H1 (cell line): ENCODE measurements around the gene WDR45. TPM values are rescaled to one million over a fixed set of nuclear protein-coding genes. Genes with fewer than 3 reads are reported as not detected.

Experiments used
- CTCF ChIA-PET: fragments of 300-600 bp; sonication (Branson Sonifier 250); formaldehyde crosslinking; loops from one replicate; lab custom pipeline; 2021; ENCODE audit not compliant: partially characterized antibody; lab: Charles Lee
- POLR2A ChIA-PET: fragments of 300-600 bp; sonication (Branson Sonifier 250); formaldehyde crosslinking; loops from one replicate; lab custom pipeline; 2021; ENCODE audit warnings: inconsistent platforms; ENCODE audit not compliant: partially characterized antibody; lab: Charles Lee
- DNase-seq, 2 experiments: peaks; one replicate each; pipeline versions ENCODE4 v3.0.0 to v3.0.0-alpha.2; 2010 to 2022; ENCODE audit warnings: low spot score in 2 of 2, low read depth in 1 of 2, mixed read lengths in 1 of 2
- FAIRE-seq: peaks from 2 replicates; lab custom pipeline; 2011; peaks lifted over from hg19 to GRCh38; lab: Jason Lieb, UNC
- H2AFZ ChIP-seq: 2 replicates; pipeline ENCODE4 v1.8.1; 2012; ENCODE audit warnings: low read length, inconsistent platforms
- H2AK5ac ChIP-seq: 2 replicates; pipeline ENCODE4 v1.6.1; 2013; ENCODE audit warnings: low read depth, low read length
- H2BK120ac ChIP-seq: replicated peaks from 2 replicates; pipeline ENCODE3; 2013; ENCODE audit warnings: low read depth, low read length, inconsistent platforms
- H2BK12ac ChIP-seq: 2 replicates; pipeline ENCODE4 v1.6.1; 2013; ENCODE audit warnings: low read depth, low read length
- H2BK15ac ChIP-seq: 2 replicates; pipeline ENCODE4 v1.6.1; 2013; ENCODE audit warnings: low read length
- H2BK20ac ChIP-seq: 2 replicates; pipeline ENCODE4 v1.6.1; 2013; ENCODE audit warnings: low read length
- H2BK5ac ChIP-seq: 2 replicates; pipeline ENCODE4 v1.6.1; 2013; ENCODE audit warnings: low read depth, low read length
- H3K14ac ChIP-seq: 2 replicates; pipeline ENCODE4 v1.6.1; 2013; ENCODE audit warnings: inconsistent platforms; ENCODE audit not compliant: insufficient read length
- H3K18ac ChIP-seq: 2 replicates; pipeline ENCODE4 v1.6.1; 2013; ENCODE audit warnings: low read length; ENCODE audit errors: extremely low read depth
- H3K23ac ChIP-seq: 2 replicates; pipeline ENCODE4 v1.6.1; 2013; ENCODE audit warnings: inconsistent platforms; ENCODE audit not compliant: insufficient read length
- H3K23me2 ChIP-seq: 2 replicates; pipeline ENCODE4 v1.6.1; 2013; ENCODE audit warnings: low read depth, low read length
- H3K27ac ChIP-seq: 2 replicates; pipeline ENCODE4 v1.6.1; 2011; ENCODE audit warnings: low read depth, low read length, inconsistent platforms
- H3K27me3 ChIP-seq, 4 experiments: replicated peaks in 1 of 4; 1 replicate in 1 of 4; 2 replicates in 3 of 4; pipeline versions ENCODE4 v1.6.1 to v1.8.1; 2011 to 2013; ENCODE audit warnings: low read length in 3 of 4, mild to moderate bottlenecking in 3 of 4, inconsistent platforms in 2 of 4, mixed read lengths in 2 of 4, moderate library complexity in 1 of 4; ENCODE audit not compliant: control insufficient read depth in 3 of 4, insufficient read depth in 3 of 4; ENCODE audit errors: extremely low read depth in 1 of 4
- H3K36me3 ChIP-seq, 4 experiments: 2 replicates each; pipeline versions ENCODE4 v1.6.1 to v1.8.1; 2011 to 2013; ENCODE audit warnings: mild to moderate bottlenecking in 4 of 4, low read length in 3 of 4, moderate library complexity in 2 of 4, control low read depth in 1 of 4, inconsistent platforms in 1 of 4; ENCODE audit not compliant: insufficient read depth in 4 of 4, control insufficient read depth in 2 of 4
- H3K4ac ChIP-seq: replicated peaks from 2 replicates; pipeline ENCODE3; 2013; ENCODE audit warnings: low read length, low read depth, mixed read lengths, inconsistent platforms; ENCODE audit not compliant: insufficient read length
- H3K4me1 ChIP-seq, 4 experiments: replicated peaks in 1 of 4; 1 replicate in 1 of 4; 2 replicates in 3 of 4; pipeline versions ENCODE4 v1.6.1 to v1.8.1; 2011 to 2013; ENCODE audit warnings: low read length in 3 of 4, inconsistent platforms in 2 of 4, mixed read lengths in 1 of 4; ENCODE audit not compliant: insufficient read depth in 4 of 4, control insufficient read depth in 3 of 4
- H3K4me2 ChIP-seq, 2 experiments: 2 replicates each; pipeline versions ENCODE4 v1.6.1 to v1.8.1; 2011 to 2013; ENCODE audit warnings: low read depth in 2 of 2, low read length in 2 of 2, control low read depth in 1 of 2, inconsistent platforms in 1 of 2, mild to moderate bottlenecking in 1 of 2; ENCODE audit not compliant: insufficient read depth in 1 of 2
- H3K4me3 ChIP-seq, 4 experiments: fragments of 200-600, 300-600 bp in 1 of 4; sonication (generic), shearing (Covaris generic), sonication (Bioruptor Twin) in 1 of 4; 2 replicates each; pipeline versions ENCODE4 v1.5.1 to v1.8.1; 2011 to 2016; ENCODE audit warnings: low read length in 4 of 4, low read depth in 3 of 4, control low read depth in 2 of 4, inconsistent platforms in 2 of 4, mild to moderate bottlenecking in 2 of 4, mixed read lengths in 1 of 4, moderate library complexity in 1 of 4; ENCODE audit not compliant: insufficient read depth in 2 of 4; ENCODE audit errors: extremely low read depth in 1 of 4
- H3K56ac ChIP-seq: replicated peaks from 2 replicates; pipeline ENCODE3; 2013; ENCODE audit warnings: low read depth, mild to moderate bottlenecking, mixed read lengths, low read length, inconsistent platforms; ENCODE audit not compliant: insufficient read length
- H3K79me1 ChIP-seq: 2 replicates; pipeline ENCODE4 v1.6.1; 2013; ENCODE audit warnings: low read depth, low read length, control low read depth
- H3K79me2 ChIP-seq, 2 experiments: 2 replicates each; pipeline versions ENCODE4 v1.6.1 to v1.8.1; 2012 to 2013; ENCODE audit warnings: low read length in 2 of 2, mild to moderate bottlenecking in 2 of 2, inconsistent platforms in 1 of 2; ENCODE audit not compliant: insufficient read depth in 2 of 2, control insufficient read depth in 1 of 2
- H3K9ac ChIP-seq, 4 experiments: replicated peaks in 1 of 4; 1 replicate in 1 of 4; 2 replicates in 3 of 4; pipeline versions ENCODE4 v1.6.1 to v1.8.1; 2011 to 2013; ENCODE audit warnings: low read depth in 3 of 4, low read length in 3 of 4, control low read depth in 2 of 4, mild to moderate bottlenecking in 2 of 4, moderate library complexity in 2 of 4, inconsistent platforms in 1 of 4; ENCODE audit errors: extremely low read depth in 1 of 4
- H3K9me3 ChIP-seq, 2 experiments: 2 replicates each; pipeline versions ENCODE4 v1.6.1 to v1.8.1; 2012 to 2013; ENCODE audit warnings: mild to moderate bottlenecking in 2 of 2, moderate library complexity in 2 of 2, control low read depth in 1 of 2, inconsistent platforms in 1 of 2, low read depth in 1 of 2, low read length in 1 of 2, mixed read lengths in 1 of 2; ENCODE audit not compliant: insufficient read depth in 2 of 2
- H4K20me1 ChIP-seq, 2 experiments: replicated peaks in 1 of 2; 2 replicates each; pipeline versions ENCODE3 to v1.8.1; 2011 to 2013; ENCODE audit warnings: inconsistent platforms in 2 of 2, low read length in 2 of 2, mild to moderate bottlenecking in 1 of 2; ENCODE audit not compliant: insufficient read depth in 2 of 2, control insufficient read depth in 1 of 2
- H4K5ac ChIP-seq: 2 replicates; pipeline ENCODE4 v1.6.1; 2013; ENCODE audit warnings: low read length, low read depth, mixed read lengths, inconsistent platforms; ENCODE audit not compliant: insufficient read length
- H4K8ac ChIP-seq: 2 replicates; pipeline ENCODE4 v1.8.0; 2013; ENCODE audit warnings: mild to moderate bottlenecking, moderate library complexity, low read length, inconsistent platforms; ENCODE audit not compliant: insufficient read depth; ENCODE audit errors: extremely low read depth
- H4K91ac ChIP-seq: replicated peaks from 2 replicates; pipeline ENCODE3; 2013; ENCODE audit warnings: low read length, mixed read lengths, inconsistent platforms; ENCODE audit not compliant: insufficient read length
- BRCA1 ChIP-seq: IDR thresholded peaks from 2 replicates; pipeline ENCODE4 v1.6.1; 2012; ENCODE audit warnings: low read depth, low read length, improper control_type of control experiment
- CBX5 ChIP-seq: fragments of 300-800, 300-1000 bp; sonication (generic); IDR thresholded peaks from 2 replicates; pipeline ENCODE4 v1.7.1; 2016; ENCODE audit warnings: antibody characterized with exemption, low read length, low read depth
- GABPA ChIP-seq: IDR thresholded peaks from 2 replicates; pipeline ENCODE4 v1.6.1; 2011; ENCODE audit warnings: mild to moderate bottlenecking, low read length, moderate library complexity, borderline replicate concordance; ENCODE audit not compliant: insufficient read depth
- HDAC2 ChIP-seq, 2 experiments: fragments of 300-600 bp in 1 of 2; sonication (generic) in 1 of 2; IDR thresholded peaks; 2 replicates each; pipeline ENCODE4 v1.6.1; 2011 to 2012; ENCODE audit warnings: low read depth in 2 of 2, low read length in 2 of 2, mild to moderate bottlenecking in 2 of 2, moderate library complexity in 2 of 2, borderline replicate concordance in 1 of 2, inconsistent platforms in 1 of 2
- HDAC6 ChIP-seq: IDR thresholded peaks from one replicate; pipeline ENCODE4 v1.7.1; 2012; ENCODE audit warnings: low read depth, mild to moderate bottlenecking, inconsistent platforms, low read length, moderate library complexity
- JUN ChIP-seq: IDR thresholded peaks from 2 replicates; pipeline ENCODE4 v1.6.1; 2011; ENCODE audit warnings: low read depth, mild to moderate bottlenecking, improper control_type of control experiment, low read length
- JUND ChIP-seq: IDR thresholded peaks from 2 replicates; pipeline ENCODE4 v1.6.1; 2011; ENCODE audit warnings: mild to moderate bottlenecking, improper control_type of control experiment, low read length
- PHF8 ChIP-seq: fragments of 200-600 bp; sonication (generic); conservative IDR thresholded peaks from 2 replicates; pipeline ENCODE4 v1.7.1; 2012; ENCODE audit warnings: low read depth, mild to moderate bottlenecking, inconsistent platforms, low read length, moderate library complexity
- RFX5 ChIP-seq: IDR thresholded peaks from 2 replicates; pipeline ENCODE4 v1.6.1; 2011; ENCODE audit warnings: low read depth, low read length, improper control_type of control experiment, borderline replicate concordance
- RNF2 ChIP-seq: fragments of 200-900, 300-1000 bp; sonication (generic); IDR thresholded peaks from 2 replicates; pipeline ENCODE4 v1.7.1; 2016; ENCODE audit warnings: borderline replicate concordance, low read depth, mild to moderate bottlenecking, antibody characterized with exemption, low read length; ENCODE audit not compliant: poor library complexity, severe bottlenecking; ENCODE audit errors: missing control alignments
- SIN3A ChIP-seq, 2 experiments: IDR thresholded peaks in 1 of 2; conservative IDR thresholded peaks in 1 of 2; 2 replicates each; pipeline ENCODE4 v1.6.1; 2011 to 2012; ENCODE audit warnings: low read length in 2 of 2, improper control_type of control experiment in 1 of 2, low read depth in 1 of 2, mild to moderate bottlenecking in 1 of 2
- SIRT6 ChIP-seq: IDR thresholded peaks from one replicate; pipeline ENCODE4 v1.7.1; 2012; ENCODE audit warnings: low read length, inconsistent platforms
- SP1 ChIP-seq: IDR thresholded peaks from 2 replicates; pipeline ENCODE4 v1.6.1; 2011; ENCODE audit warnings: low read depth, low read length
- YY1 ChIP-seq: IDR thresholded peaks from 2 replicates; pipeline ENCODE4 v1.6.1; 2011; ENCODE audit warnings: low read depth, mild to moderate bottlenecking, low read length
- WGBS, 2 experiments: shearing (Covaris generic) in 1 of 2; methylation state at CpG; one replicate each; pipeline versions ENCODE4 v1.1.6 to v1.1.7; 2013 to 2015; ENCODE audit warnings: low lambda C conversion rate in 2 of 2, mixed read lengths in 2 of 2, inconsistent platforms in 1 of 2, low coverage in 1 of 2, missing lambda C conversion rate in 1 of 2; ENCODE audit not compliant: insufficient replicate concordance in 2 of 2, insufficient coverage in 1 of 2, insufficient read length in 1 of 2; ENCODE audit errors: extremely low coverage in 1 of 2, missing lambda C conversion rate in 1 of 2; 5-methylcytosine and 5-hydroxymethylcytosine counted together
- polyA plus RNA-seq, 7 experiments: library from polyadenylated mRNA; depleted of rRNA in 3 of 7; stranded (reverse) in 5 of 7; unstranded in 2 of 7; fragments of >200 nt in 5 of 7; fragments of 200-250 nt in 2 of 7; gene quantifications; 1 replicate in 5 of 7; 2 replicates in 1 of 7; 4 replicates in 1 of 7; pipeline versions ENCODE4 v1.2.1 to v1.2.3, GENCODE V29; 2011 to 2013; ENCODE audit warnings: missing spikeins in 2 of 7, mixed read lengths in 2 of 7
- total RNA-seq: library from RNA; stranded (reverse); fragmentation: NEBNext Ultra II Directional; extraction: Animal tissue kit (Norgen Biotek cat#: 25700); gene quantifications from 2 replicates; pipeline ENCODE4 v1.2.1, GENCODE V29; 2021

The WDR45 gene
- total and polyA plus RNA-seq, 2 of the 8 experiments (the other 6 are each of a cell fraction or from before 2014, with no cell fraction given): 27.9 to 49.7 TPM

DNA sequence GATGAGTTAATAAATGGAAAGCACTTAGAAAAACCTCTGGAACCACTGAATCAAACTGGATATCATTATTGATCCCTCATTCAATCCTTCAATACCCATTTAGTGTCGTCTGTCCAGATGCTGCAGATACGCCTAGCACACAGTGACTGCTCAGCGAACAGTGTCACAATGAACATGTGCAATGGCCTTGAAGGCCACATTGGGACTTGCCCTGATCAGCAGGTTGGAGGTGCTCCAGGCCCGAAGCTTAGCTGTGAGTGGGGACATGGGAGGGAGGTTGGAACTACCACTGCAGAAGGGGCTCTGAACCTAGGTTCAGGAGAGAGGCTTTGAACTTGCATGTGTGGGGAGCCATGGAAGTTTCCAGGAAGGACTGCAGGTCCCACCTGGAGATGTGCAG is 26.6 kb upstream of the WDR45 start:
- DNase-seq (no peak), FAIRE-seq (no peak)
- no peaks in the 10 kb centered on the region for H3K79me2 ChIP-seq
- no peak overlapping the region for H3K56ac ChIP-seq
- no peak overlapping the region for H2AK5ac ChIP-seq
- H4K8ac ChIP-seq: no peak overlapping the region
- no peaks in the 10 kb centered on the region for H4K20me1 ChIP-seq
- no peak overlapping the region for H2AFZ ChIP-seq
- H4K5ac ChIP-seq: no peak overlapping the region
- WGBS, 2 experiments: 89% methylated on average over 4 of the region's 4 CpGs; no CpG with 5 or more reads in 1 of the 2 experiments
- H2BK15ac ChIP-seq: no peak overlapping the region
- H2BK120ac ChIP-seq: no peak overlapping the region
- H3K4me3 ChIP-seq: no peak overlapping the region
- ChIA-PET CTCF (interaction anchor here (0.6 to 1.7 kb wide), 5 partner anchors 9 to 126 kb away, joined by 3 to 5 read pairs (median 3); no protein-coding TSS in a partner anchor), POLR2A (interaction anchor here (0.6 kb wide), 1 partner anchor 130 kb away, joined by 3 read pairs; no protein-coding TSS in a partner anchor)
- H2BK12ac ChIP-seq: no peak overlapping the region
- H3K4me2 ChIP-seq: no peak overlapping the region
- H3K18ac ChIP-seq: no peak overlapping the region
- no peaks in the 10 kb centered on the region for H3K27me3 ChIP-seq
- H3K79me1 ChIP-seq: no peaks in the 10 kb centered on the region
- H2BK20ac ChIP-seq: no peak overlapping the region
- no peaks in the 10 kb centered on the region; a peak in 1 of 7 replicates for H3K4me1 ChIP-seq
- H3K23ac ChIP-seq: no peak overlapping the region
- no peak overlapping the region for H3K14ac ChIP-seq
- no peak overlapping the region for H3K27ac ChIP-seq
- TF ChIP-seq JUN (no peak), BRCA1 (no peak), SIRT6 (no peak), YY1 (no peak), SP1 (no peak), JUND (no peak), RFX5 (no peak), SIN3A (conservative IDR thresholded peaks at IDR 0.05 in 1 of 2, IDR thresholded peaks at IDR 0.05 in 1 of 2; ENCODE audit: low read depth in 1 of 2, low read length in 2 of 2) (no peak), RNF2 (no peak), HDAC2 (IDR thresholded peaks at IDR 0.05; ENCODE audit: borderline replicate concordance in 1 of 2, low read depth in 2 of 2, low read length in 2 of 2) (no peak), CBX5 (no peak), HDAC6 (no peak), PHF8 (no peak), GABPA (no peak)
- H3K9ac ChIP-seq: no peak overlapping the region
- H3K36me3 ChIP-seq: peaks cover 0 to 3% (median 0%) of the 10 kb centered on the region in 4 experiments; a peak in 1 of 8 replicates
- H3K9me3 ChIP-seq: no peaks in the 10 kb centered on the region
- no peak overlapping the region for H4K91ac ChIP-seq
- no peak overlapping the region for H3K4ac ChIP-seq
- H2BK5ac ChIP-seq: no peak overlapping the region
- H3K23me2 ChIP-seq: no peaks in the 10 kb centered on the region
